Cerebellar nuclear complex (tissue), 1 donor: ENCODE data around the gene SELENOS.
"Not testable (repeated sequence)": the region's sequence is repeated elsewhere in the genome, so short reads cannot be mapped to it uniquely, and the experiment has no call there.

Source experiments
- DNase-seq, 2 experiments: peaks; one replicate each; lab custom pipeline; 2025; lab: John Stamatoyannopoulos, UW

SELENOS gene

DNA sequence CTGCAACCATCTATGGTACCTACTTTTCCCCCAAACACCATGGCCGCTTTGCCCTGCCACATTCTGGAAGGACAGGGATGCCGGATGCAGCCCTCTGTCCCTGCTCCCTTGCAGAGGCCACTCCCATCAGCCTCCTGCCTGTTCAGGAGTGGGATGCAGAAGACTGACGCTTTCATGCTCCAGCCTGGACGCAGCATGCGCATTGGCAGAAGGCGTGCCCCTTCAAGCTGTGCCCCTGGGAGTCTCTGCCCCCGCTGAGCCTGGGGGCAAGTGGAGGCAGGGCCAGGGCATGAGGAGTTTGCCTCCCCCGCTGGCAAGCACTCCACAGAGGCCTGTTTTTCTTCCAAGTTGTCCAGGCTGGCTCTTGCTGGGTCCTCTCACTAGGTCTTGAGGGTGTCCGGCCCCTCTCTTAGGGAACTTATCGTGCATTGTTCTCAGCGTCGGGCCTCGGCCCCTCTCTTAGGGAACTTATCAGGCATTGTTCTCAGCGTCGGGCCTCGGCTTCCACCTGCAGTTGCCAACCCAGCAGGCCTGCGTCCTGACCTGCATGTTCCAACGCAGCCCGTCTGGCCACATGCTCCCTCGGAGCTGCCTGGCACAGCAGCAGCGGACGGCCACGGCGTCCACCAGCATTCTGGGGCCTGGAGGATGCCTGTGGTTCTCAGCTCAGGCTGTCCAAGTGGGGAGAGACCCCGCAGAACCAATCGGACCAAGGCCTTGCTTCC is 32.3 kb upstream of the SELENOS start:
- no peak for DNase-seq

- DNase-seq, result no peak
These were observed 31.5 kb upstream of the SELENOS start for GRCh38 chr15:101308604-101309435.

- no peak for DNase-seq
These were observed 30.8 kb upstream of the SELENOS start for GRCh38 chr15:101307897-101308603.

DNA sequence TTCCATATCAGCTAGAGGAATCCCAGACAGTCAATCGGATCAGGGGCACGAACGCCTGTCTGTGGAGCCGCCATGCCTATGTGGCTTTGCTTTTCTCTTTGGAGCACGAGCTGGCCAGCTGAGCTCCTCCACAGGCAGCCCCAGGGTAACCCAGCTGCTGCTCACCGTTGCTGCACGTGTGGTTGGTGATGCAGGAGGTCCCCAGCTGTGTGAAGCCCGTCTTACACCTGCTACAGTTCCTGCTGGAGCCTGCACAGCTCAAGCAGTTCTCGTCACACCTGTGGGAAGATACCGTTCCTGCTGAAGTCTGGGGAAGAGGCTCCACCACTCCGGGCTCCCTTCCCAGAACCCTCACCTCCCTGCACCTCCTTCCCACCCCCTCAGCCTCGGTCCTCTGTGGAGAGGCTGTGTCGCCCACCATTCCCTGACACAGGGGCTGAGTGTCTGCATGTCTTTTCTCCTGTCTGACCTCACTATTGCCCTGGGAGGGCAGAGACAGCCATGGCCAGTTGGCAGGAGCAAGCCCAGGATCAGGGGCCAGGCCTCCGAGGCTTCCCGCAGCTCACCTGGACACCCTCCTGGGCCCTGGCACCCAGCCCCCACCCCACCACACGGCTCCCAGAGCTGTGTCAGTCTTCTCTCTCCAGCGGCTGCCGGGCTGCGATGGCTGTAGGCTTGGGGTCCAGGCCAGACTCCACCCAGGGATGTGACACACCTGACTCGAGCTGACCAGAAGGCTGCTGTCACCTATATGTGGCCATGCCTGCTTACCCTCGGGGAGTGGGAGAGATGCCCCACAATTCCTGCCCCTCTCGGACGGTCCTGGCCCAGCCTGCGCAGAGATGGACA is 30.0 kb upstream of the SELENOS start:
- no peak for DNase-seq

- DNase-seq, result no peak
These were observed 29.2 kb upstream of the SELENOS start for GRCh38 chr15:101306341-101307047.

DNA sequence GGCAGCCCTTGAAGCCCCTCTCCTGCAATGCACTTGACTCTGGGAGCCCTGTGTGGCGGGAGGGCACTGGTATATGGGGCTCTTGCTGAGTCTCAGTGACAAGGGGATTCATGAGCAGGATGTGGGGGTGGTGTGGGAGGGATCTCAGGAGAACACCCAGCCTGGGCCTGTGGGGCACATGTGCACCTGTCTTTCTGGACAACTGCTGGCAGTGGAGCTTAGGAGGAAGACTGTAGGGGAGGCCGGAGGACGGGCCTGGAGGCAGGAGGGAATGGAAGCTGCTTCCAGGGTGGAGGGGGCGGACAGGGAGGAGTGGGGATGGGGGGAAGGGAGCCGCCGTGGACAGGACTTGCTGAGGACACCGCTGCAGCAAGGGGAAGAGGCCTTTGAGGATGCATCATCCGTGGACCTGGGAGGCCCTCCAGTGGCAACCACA is 28.6 kb upstream of the SELENOS start:
- DNase-seq, result no peak

DNA sequence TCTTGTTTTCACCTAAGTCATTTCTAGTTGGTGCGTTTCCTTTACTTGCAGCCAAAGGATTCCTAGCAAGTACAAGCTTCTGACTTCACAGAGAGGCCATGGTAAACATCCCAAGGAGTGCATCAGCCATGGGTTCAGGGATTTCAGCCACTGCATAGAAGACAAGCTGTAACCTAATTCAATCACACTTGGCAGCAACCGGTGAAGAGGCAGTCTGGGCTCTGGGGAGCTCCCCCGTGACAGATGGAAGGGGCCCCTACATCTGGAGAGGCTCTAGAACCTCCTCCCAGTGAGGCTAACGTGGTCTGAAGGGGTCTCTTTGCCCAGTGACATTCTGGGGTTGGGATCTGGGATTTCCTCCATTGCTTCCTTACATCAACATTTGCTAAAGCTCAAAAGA is 26.1 kb upstream of the SELENOS start:
- DNase-seq, result no peak

GRCh38 chr15:101296418-101297405 is 19.4 kb upstream of the SELENOS start:
- DNase-seq, result no peak

- no peak for DNase-seq
These were observed 18.4 kb upstream of the SELENOS start for GRCh38 chr15:101295607-101296161.

- peak in 1 of 2 experiments; percentile 69 for DNase-seq
These were observed 17.7 kb upstream of the SELENOS start, which contains the start of gene SNRPA1 for GRCh38 chr15:101294731-101295606. SNRPA1 (minus strand) TSS chr15:101295248; CDS start chr15:101295178, 70 bp downstream.

- no peak for DNase-seq
These were observed 15.8 kb upstream of the SELENOS start for GRCh38 chr15:101293122-101293521.

- DNase-seq, result no peak
These were observed 11.7 kb upstream of the SELENOS start for GRCh38 chr15:101288905-101289513.

DNA sequence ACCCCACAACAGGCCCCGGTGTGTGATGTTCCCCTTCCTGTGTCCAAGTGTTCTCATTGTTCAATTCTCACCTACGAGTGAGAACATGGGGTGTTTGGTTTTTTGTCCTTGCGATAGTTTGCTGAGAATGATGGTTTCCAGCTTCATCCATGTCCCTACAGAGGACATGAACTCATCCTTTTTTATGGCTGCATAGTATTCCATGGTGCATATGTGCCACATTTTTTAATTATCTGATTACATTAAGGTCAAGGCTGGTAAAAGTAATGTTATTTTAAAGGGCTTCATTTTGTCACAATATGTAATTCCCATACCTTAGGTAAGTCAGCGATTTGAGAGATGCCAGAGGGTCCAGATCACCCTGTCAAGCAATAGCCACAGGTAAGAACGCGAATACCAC is 10.1 kb upstream of the SELENOS start:
- not testable (repeated sequence) for DNase-seq

DNA sequence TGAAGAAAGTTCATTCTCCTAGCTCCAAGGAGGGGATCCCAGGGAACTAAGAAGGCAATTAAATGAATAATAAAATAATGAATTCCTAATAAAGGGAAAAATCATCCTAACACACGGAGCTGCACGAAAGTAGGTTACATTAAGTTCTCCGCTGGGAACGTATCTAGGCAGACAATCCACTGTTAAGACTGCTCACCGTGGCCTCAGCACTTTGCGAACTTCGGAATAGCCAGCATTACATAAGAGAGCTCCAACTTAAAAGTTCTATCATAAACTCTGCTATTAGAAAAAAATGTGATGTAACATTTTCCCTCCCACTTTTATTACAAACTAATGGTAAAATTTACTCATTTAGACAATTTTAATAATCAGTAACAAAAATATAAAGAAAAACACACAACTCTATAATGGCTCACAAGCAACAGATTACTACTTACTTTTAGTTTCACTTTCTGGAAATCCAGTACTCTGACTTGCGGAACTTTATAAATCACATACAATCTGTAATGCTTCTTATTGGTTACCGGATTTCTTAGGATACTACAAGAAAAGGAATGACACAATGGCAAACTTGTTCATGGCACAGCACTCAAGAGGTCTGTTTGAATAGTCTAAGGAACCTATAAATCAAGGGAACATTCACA is 9.3 kb upstream of the SELENOS start:
- no peak for DNase-seq

- DNase-seq, result no peak
These were observed 6.6 kb upstream of the SELENOS start for GRCh38 chr15:101283931-101284330.

DNA sequence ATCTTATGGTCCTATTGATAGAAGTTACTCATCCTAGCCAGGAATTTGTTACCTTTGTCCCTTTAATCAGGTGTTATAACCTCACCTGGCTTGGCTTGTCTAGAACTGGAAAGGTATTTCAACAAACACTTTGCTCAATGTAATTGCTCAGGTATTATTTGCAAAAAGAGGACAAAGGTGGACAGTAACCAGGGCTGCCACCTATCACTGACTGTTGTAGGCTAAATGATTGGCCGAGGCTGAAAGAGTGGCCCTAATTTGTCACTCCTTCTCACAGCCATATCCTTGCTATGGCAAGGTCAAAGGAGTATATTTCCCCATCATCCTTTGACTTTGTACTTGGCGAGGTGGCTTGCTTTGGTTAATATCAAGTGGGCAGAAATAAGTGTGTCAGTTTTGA is 2.7 kb upstream of the SELENOS start:
- DNase-seq, result no peak

DNA sequence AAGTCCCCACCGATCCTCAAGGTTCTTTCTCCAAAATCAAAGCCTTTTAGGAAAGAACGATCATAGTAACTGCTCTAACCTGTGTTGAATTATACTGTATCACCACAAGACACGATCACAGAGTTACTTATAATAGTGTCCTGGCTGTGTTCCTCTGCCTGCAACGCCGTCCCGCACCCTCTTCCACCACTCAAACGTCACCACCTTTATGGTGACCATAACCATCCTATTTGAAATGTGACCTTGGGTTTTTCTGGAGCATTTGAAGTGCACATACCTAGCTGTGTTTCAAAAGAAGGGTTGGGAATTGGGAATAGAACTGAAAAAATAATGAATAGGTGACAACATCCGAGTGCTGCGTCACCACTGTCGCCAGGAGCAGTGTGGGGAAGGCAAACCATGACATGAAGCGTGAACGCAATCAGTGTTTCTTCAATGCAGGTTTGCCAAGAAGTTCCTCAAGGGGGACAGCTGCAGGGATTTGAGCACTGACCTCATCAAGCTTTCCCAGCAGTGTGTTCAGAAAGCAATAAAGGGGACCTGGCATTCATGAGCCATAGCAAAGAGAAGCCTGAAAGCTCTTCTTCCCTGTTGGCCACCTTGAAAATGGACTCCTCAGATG is 769 bp upstream of the SELENOS start:
- no peak for DNase-seq
